NCI-H1417 treated with DMSO at 0.1 percent for 48 hours (cell line): Measurements from ENCODE around the gene KLRC2.
"Not testable (repeated sequence)": the region's sequence is repeated elsewhere in the genome, so short reads cannot be mapped to it uniquely, and the experiment has no call there.

Experiments used
- DNase-seq: peaks from one replicate; lab custom pipeline; 2025; lab: John Stamatoyannopoulos, UW

Gene KLRC2

DNA sequence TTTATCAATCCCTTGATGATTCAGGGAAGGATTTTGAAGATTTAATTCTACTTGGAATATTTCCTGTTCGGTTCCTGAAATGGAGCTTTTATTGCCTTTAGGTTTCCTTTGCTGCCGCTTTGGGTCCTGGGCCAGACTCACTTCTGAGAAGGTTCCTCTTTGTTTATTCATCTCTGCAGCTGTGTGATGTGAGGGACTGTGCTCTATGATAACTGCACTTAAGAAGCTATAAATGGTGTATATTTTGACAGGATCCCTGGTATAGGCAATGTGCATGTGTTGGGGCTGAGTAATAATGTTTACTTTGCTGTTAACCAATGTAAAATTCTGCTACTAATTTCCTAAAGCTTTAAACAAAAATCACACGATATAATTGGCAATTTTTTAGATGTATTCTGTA lies at the start of gene KLRC2:
TSS of gene KLRC2 (minus strand) at position 195 of the 400 bp plus-strand sequence. CDS start at position 171, 24 bp downstream.
- not testable (repeated sequence) for DNase-seq

DNA sequence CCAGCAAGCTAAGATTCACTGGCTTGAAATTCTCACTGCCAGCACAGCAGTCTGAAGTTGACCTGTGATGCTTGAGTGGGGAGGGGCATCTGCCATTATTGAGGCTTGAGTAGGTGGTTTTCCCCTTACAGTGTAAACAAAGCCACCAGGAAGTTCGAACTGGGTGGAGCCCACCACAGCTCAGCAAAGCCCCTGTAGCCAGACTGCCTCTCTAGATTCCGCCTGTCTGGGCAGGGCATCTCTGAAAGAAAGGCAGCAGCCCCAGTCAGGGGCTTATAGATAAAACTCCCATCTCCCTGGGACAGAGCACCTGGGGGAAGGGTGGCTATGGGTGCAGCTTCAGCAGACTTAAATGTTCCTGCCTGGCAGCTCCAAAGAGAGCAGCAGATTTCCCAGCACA lies 46.1 kb upstream of the KLRC2 start:
- DNase-seq, result not testable (repeated sequence)

DNA sequence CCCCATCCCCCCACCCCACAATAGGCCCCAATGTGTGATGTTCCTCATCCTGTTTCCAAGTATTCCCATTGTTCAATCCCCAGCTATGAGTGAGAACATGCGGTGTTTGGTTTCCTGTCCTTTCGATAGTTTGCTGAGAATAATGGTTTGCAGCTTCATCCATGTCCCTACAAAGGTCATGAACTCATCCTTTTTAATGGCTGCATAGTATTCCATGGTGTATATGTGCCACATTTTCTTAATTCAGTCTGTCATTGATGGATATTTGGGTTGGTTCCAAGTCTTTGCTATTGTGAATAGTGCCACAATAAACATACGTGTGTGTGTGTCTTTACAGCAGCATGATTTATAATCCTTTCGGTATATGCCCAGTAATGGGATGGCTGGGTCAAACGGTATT lies 37.0 kb upstream of the KLRC2 start:
- DNase-seq, result not testable (repeated sequence)

DNA sequence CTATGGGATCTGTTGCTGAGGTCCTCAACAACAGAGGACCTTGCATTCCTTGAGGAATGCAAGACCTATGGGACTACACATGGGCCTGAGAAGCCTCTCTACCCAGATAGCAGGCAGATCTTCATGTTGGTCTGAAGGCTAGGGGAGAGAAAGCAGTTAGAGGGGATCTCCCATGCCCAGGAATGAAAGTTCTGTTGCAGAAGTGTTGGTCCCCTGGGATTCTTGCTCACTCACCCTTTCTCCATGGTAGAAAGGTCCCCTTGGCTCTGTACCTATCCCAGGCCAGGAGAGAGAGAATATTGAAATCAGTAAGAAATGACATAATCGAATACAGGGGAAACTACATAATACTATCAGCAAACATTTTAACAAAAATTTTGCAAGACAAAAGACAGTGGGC lies 33.9 kb upstream of the KLRC2 start:
- DNase-seq, result no peak

DNA sequence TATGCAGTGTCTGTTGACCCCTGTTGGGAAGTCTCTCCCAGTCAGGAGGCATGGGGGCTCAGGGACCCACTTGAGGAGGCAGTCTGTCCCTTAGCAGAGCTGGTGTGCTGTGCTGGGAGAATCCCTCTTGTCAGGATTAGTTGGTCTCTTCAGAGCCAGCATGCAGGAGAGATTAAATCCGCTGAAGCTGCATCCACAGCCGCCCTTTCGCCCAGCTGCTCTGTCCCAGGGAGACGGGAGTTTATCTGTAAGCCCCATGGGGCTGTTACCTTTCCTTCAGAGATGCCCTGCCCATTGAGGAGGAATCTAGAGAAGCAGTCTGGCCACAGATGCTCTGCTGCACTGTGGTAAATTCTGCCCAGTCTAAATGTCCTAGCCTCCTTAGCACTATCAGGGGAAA lies 30.5 kb upstream of the KLRC2 start:
- no peak for DNase-seq

DNA sequence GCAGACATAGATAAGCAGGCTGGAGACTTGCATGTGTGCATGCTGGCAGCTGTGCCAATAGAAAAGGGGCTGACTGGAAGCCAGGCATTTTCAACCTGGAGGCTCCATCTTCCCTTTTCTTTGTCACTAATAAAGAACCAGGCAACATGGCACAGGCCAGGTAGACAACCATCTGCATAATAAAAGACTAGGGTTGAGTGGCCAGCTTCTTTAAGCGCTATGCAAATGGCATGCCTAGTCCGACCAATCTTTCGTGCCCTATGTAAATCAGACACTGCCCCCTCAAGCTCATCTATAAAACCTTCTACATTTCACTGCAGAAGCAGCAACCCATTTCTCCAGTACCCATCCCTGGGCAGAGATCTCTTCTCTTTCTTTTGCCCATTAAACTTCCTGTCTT lies 21.9 kb upstream of the KLRC2 start:
- DNase-seq, result no peak

DNA sequence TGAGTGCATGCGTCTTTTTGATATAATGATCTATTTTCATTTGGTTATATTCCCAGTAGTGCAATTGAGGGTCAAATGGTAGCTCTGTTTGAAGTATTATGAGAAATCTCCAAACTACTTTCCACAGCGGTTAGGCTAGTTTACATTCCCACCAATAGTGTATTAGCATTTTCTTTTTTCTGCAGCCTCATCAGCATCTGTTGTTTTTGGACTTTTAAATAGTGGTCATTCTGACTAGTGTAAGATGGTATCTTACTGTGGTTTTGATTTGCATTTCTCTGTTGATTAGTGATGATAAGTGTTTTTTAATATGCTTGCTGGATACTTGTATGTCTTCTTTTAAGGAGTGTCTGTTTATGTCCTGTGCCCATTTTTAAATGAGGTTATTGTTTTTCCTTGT lies 21.0 kb upstream of the KLRC2 start:
- DNase-seq, result no peak

DNA sequence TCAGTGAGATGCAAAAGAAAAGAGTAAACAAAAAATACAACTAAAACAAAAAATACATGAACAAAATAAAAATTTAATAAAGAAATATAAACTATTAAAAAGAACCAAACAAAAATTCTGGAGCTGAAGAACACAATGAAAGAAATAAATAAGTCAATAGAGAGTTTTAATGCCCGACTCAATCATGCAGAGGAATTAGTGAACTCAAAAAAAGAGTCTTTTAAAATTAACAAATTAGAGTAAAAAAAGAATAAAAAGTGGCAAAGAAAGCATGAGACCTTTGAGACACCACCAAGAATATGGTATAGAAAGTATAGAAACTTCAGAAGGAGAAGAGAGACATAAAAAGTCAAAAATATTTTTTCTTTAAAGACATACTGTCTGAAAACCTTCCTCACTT lies 20.0 kb upstream of the KLRC2 start:
- no peak for DNase-seq

DNA sequence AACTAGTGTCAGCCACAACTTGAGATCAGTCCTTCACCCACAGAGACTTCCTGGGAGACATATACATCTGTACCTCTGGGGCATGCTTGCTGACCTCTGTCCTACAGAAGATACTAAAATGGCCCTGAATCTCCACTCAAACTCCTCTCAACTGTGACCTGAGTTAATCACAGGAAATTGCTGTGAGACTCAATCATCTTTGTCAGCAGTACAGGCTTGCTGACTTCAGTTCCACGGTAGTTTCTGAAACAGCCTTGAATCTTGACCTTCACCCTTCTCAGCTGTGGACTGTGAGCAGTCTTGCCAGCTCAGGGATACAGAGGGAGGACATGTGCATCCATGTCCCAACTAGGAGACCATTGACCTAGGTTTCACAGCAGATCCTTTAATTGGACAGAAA lies 18.7 kb upstream of the KLRC2 start:
- no peak for DNase-seq

DNA sequence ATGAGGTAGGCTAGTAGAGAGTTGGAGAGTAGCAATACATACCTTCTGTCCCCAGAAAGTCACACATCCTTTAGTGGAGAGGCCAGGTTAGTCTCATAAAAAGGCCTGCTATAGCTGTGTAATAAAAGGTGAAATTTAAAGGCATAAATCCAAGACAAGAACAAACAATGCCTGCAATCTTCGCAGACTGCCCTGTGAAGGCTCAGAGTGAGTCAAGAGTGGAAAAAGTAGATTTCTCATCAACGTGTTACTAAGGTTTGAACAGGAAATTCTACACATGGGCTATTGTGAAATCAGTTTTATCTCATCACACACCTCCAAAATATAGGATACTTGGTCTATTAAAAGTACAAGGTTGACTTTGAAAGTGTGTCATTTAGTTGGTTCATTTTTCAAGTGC lies 17.3 kb upstream of the KLRC2 start, which contains the start of gene KLRC1:
TSS of gene KLRC1 (minus strand) at position 222 of the 400 bp plus-strand sequence. CDS start 2,221 bp downstream, outside the sequence.
- DNase-seq, result no peak

DNA sequence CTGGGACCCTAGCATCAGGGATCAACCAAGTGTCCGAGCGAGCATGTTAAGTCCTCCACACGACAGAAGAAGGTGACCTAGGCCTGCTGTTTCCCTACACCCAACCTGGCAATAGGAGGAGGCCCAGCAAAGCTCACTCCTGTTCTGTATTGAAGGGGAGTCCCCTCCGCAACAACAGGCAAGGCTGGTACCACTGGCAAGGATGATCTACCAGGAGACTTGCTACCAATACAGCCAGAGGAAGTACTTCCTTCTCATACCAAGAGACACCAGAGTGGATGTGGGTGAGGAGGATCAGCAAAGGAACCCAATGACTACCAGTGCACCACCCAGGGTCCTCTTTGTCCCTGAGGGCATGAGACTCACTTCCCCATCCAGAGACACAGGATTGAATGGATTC lies 12.4 kb upstream of the KLRC2 start:
- DNase-seq, result no peak

DNA sequence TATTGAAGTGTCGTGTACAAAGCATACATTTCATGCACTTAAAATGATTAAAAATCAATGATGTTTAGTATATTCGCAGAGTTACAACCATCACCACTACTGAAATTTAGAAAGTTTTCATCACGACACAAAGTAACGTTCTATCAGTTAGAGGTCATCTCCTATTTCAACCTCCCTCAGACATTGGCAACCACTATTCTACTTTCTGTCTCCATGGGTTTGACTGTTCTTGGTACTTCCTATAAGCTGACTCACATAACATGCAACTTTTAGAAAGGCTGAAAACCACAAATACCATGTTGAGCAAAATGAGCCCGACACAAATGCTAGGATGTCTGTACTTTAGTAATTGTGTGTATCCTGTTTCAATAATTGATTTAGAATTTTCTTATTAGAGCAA lies 10.2 kb upstream of the KLRC2 start:
- not testable (repeated sequence) for DNase-seq

DNA sequence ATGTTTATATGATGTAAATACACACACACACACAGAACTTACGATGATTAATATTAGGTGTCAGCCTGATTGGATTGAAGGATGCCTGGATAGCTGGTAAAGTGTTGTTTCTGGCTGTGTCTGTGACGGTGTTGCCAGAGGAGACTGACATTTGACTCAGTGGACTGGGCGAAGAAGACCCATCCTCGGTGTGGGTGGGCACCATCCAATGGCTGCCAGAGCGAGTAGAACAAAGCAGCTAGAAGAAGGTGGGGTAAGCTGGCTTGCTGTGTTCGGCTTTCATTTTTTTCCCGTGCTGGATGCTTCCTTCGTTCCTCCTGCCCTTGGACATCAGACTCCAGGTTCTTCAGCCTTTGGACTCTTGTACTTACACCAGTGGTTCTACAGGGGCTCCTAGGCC lies 5.3 kb upstream of the KLRC2 start:
- not testable (repeated sequence) for DNase-seq

DNA sequence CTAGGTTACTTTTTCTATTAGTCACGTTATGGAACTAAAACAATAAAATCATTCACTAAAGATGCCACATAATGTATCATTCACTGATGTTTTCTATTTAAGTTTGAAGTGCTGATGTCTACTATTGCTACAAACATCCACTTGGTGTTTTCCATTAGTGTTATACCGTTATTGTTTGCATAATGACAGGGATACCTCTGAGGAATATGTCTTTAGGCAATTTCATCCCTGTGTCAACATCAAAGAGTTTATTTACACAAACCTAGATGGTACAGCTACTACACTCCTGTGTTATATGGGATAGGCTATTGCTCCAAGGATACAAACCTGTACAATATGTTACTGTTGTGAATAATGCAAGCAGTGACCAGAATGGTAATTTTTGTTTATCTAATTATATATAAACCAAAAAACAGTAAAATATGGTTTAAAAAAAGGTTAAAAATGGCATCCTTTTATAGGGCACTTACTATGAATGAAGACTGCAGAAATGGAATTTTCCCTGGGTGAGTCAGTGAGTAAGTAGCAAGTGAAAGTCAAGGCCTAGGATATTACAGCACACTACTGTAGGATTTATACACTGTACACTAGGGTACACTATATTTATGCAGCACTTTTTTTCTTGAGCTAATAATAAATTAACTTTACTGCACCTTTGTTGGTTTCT lies 3.9 kb upstream of the KLRC2 start:
- DNase-seq, result not testable (repeated sequence)

DNA sequence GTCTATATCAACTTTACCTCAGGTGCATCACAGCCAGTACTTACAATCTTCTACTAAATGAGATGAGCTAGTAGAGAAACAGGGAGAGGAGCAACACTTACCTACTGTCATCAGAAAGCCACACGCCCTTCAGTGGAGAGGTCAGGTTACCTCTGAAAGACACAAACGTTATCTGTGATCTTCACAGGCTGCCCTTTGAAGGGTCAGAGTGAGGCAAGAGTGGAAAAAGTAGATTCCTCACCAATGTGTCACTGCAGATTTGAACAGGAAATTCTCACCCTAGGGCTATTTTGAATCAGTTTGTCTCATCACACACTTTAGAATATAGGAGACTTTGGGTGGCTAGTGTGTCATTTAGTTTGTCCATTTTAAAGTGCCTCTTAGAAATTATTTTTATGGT lies 1.8 kb upstream of the KLRC2 start:
- DNase-seq, result not testable (repeated sequence)

DNA sequence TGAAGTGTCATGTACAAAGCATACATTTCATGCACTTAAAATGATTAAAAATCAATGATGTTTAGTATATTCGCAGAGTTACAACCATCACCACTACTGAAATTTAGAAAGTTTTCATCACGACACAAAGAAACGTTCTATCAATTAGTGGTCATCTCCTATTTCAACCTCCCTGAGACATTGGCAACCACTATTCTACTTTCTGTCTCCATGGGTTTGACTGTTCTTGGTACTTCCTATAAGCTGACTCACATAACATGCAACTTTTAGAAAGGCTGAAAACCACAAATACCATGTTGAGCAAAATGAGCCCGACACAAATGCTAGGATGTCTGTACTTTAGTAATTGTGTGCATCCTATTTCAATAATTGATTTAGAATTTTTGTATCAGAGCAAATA lies 5.2 kb downstream of the KLRC2 start:
- DNase-seq, result not testable (repeated sequence)

DNA sequence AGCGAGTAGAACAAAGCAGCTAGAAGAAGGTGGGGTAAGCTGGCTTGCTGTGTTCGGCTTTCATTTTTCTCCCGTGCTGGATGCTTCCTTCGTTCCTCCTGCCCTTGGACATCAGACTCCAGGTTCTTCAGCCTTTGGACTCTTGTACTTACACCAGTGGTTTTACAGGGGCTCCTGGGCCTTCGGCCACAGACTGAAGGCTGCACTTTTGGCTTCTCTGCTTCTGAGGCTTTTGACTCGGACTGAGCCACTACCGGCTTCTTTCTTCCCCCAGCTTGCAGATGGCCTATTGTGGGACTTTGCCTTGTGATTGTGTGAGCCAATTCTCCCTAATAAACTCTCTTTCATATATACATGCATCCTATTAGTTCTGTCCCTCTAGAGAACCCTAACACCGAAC lies 9.9 kb downstream of the KLRC2 start:
- DNase-seq, result not testable (repeated sequence)

DNA sequence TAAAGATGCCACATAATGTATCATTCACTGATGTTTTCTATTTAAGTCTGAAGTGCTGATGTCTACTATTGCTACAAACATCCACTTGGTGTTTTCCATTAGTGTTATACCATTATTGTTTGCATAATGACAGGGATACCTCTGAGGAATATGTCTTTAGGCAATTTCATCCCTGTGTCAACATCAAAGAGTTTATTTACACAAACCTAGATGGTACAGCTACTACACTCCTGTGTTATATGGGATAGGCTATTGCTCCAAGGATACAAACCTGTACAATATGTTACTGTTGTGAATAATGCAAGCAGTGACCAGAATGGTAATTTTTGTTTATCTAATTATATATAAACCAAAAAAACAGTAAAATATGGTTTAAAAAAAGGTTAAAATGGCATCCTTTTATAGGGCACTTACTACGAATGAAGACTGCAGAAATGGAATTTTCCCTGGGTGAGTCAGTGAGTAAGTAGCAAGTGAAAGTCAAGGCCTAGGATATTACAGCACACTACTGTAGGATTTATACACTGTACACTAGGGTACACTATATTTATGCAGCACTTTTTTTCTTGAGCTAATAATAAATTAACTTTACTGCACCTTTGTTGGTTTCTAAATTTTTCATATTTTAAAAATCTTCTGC lies 11.4 kb downstream of the KLRC2 start:
- not testable (repeated sequence) for DNase-seq

DNA sequence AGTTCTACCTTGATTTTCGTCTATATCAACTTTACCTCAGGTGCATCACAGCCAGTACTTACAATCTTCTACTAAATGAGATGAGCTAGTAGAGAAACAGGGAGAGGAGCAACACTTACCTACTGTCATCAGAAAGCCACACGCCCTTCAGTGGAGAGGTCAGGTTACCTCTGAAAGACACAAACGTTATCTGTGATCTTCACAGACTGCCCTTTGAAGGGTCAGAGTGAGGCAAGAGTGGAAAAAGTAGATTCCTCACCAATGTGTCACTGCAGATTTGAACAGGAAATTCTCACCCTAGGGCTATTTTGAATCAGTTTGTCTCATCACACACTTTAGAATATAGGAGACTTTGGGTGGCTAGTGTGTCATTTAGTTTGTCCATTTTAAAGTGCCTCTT lies 13.7 kb downstream of the KLRC2 start:
- not testable (repeated sequence) for DNase-seq

DNA sequence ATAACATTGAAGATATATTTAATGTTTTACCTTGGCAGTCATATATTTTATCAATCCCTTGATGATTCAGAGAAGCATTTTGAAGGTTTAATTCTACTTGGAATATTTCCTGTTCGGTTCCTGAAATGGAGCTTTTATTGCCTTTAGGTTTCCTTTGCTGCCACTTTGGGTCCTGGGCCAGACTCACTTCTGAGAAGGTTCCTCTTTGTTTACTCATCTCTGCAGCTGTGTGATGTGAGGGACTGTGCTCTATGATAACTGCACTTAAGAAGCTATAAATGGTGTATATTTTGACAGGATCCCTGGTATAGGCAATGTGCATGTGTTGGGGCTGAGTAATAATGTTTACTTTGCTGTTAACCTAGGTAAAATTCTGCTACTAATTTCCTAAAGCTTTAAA lies 15.5 kb downstream of the KLRC2 start, which contains the start of gene KLRC3:
TSS of gene KLRC3 (minus strand) at position 262 of the 400 bp plus-strand sequence. CDS start at position 217, 45 bp downstream.
- not testable (repeated sequence) for DNase-seq

DNA sequence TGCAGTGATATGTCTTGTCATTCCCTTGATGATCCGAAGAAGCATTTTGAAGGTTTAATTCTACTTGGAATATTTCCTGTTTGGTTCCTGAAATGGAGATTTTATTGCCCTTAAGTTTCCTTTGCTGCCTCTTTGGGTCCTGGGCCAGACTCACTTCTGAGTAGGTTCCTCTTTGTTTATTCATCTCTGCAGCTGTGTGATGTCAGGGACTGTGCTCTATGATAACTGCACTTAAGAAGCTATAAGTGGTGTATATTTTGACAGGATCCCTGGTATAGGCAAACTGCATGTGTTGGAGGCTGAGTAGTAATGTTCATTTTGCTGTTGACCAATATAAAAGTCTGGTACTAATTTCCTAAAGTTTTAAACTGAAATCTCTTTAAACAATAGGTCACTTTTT lies 26.4 kb downstream of the KLRC2 start, which contains the start of gene KLRC4:
TSS of gene KLRC4 (minus strand) at position 366 of the 400 bp plus-strand sequence. CDS start at position 184, 182 bp downstream.
- peak; percentile 17 for DNase-seq

DNA sequence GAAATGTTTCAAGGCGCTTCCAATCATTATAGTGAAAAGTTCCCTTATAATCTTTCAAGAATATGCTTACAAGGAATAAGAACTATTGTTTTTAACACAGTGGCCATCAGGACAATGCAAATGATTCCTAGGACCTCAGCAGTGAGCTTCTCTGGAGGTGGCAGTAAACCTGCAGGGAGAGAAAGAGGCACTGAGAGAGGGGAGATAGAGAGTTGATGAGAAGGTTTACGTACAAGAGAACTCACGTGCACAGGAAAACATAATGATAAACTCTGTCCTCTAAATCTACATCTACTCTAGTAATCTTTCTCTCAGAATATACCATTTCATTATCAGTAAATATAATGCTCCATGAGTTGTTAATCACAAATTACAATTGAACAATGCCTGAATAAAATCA lies 27.0 kb downstream of the KLRC2 start:
- DNase-seq, result no peak

DNA sequence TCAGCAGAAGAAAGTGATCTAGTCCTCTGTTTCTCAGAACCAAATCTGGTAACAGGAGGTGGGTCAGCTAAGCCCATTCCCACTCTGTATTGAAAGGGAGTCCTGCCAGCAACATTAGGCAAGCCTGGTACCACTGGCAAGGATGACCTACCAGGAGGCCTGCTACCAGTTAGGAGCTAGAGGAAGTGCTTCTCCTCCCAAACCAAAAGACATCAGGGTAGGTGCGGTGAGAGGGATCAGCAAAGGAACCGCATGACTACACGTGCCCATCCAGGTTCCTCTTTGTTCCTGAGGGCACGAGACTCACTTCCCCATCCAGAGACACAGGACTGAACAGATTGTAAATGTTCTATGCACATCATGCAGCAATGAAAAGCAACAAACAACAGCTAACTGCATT lies 29.1 kb downstream of the KLRC2 start:
- no peak for DNase-seq
